ENCODE results near the gene CRIP3.

Gene CRIP3

DNA sequence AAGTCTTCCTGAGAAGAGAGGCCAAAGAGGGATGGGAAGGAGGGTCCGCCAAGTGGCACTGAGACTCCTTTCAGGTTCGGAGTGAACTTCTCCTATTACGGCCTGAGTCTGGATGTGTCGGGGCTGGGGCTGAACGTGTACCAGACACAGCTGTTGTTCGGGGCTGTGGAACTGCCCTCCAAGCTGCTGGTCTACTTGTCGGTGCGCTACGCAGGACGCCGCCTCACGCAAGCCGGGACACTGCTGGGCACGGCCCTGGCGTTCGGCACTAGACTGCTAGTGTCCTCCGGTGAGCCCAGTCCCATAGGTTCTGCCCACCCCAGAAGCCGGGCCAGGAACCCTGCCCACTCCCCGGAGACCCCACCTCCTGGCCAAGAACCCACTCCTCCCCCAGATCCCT is 6.5 kb downstream of the CRIP3 start:
- TF ChIP-seq, protein P1, sequence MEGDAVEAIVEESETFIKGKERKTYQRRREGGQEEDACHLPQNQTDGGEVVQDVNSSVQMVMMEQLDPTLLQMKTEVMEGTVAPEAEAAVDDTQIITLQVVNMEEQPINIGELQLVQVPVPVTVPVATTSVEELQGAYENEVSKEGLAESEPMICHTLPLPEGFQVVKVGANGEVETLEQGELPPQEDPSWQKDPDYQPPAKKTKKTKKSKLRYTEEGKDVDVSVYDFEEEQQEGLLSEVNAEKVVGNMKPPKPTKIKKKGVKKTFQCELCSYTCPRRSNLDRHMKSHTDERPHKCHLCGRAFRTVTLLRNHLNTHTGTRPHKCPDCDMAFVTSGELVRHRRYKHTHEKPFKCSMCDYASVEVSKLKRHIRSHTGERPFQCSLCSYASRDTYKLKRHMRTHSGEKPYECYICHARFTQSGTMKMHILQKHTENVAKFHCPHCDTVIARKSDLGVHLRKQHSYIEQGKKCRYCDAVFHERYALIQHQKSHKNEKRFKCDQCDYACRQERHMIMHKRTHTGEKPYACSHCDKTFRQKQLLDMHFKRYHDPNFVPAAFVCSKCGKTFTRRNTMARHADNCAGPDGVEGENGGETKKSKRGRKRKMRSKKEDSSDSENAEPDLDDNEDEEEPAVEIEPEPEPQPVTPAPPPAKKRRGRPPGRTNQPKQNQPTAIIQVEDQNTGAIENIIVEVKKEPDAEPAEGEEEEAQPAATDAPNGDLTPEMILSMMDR (IDR thresholded peaks at IDR 0.05; ENCODE audit: low read depth, low read length) = no peak
- DNase-seq (ENCODE audit: low read depth, low spot score) = no peak
- in situ Hi-C loops (cut with HindIII; ENCODE audit: low sequenced_read_pairs) = no loop called here
- H3K4me3 ChIP-seq (ENCODE audit: low read depth, low read length) = no peak overlapping the region

DNA sequence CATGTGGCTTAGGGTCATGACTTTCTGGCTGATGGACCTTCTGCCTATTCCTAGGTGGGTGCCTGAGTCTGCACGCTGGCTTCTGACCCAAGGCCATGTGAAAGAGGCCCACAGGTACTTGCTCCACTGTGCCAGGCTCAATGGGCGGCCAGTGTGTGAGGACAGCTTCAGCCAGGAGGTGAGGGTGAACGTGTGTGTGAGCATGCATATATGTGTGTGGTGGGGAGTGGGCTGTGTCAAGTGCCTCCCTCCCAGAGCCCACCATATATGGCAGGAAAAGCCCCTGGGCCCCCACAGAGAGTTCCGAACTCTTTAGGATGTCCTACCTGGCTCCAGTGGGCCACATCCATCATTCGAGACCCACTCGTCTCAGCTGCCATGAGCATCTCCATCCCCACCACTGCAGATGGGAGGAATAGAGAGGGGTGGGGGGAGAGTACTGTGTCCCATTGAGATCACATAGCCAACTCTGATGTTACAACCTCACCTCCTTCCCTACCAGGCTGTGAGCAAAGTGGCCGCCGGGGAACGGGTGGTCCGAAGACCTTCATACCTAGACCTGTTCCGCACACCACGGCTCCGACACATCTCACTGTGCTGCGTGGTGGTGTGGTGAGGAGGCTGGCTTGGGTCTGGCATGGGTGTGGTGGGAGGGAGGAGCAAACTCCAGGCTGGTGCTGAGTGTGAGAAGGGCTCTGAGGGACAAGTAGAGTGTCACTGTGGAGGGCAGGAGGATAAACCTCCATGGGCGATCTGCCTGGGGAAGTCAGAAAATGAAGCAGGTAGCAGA is 7.3 kb downstream of the CRIP3 start:
- no peak overlapping the region for H3K4me3 ChIP-seq (ENCODE audit: low read depth, low read length)
- DNase-seq (ENCODE audit: low read depth, low spot score) = no peak
- in situ Hi-C loops (cut with HindIII; ENCODE audit: low sequenced_read_pairs) = no loop called here
- TF ChIP-seq, protein P1 (IDR thresholded peaks at IDR 0.05; ENCODE audit: low read depth, low read length) = no peak

DNA sequence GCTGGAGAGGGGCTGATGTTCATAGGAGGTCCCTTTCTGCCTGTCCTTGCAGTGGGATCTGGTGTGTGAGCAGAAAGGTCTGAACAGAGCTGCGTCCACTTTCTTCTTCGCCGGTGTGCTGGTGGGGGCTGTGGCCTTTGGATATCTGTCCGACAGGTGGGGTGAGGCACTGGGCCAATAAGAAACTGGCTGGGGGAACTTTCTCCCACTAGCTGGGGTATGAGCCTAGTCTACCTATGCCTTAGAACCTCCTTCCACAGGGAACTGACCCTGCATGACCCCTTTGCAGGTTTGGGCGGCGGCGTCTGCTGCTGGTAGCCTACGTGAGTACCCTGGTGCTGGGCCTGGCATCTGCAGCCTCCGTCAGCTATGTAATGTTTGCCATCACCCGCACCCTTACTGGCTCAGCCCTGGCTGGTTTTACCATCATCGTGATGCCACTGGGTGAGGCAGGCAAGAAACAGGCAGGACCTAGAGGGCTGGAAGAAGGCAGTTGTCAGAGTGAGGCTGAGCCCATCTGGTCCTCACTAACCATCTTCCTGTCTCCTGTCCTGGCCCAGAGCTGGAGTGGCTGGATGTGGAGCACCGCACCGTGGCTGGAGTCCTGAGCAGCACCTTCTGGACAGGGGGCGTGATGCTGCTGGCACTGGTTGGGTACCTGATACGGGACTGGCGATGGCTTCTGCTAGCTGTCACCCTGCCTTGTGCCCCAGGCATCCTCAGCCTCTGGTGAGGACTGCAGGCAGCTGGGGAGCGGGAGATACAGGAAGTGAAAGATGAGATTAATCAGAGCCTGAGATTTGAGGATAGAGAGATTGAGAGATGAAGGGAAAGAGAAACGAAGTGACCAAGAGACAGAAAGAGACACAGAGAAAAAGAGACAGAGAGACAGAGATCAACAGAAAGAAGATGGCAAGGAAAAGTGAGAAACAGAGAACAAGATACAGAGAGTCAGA is 9.0 kb downstream of the CRIP3 start:
- H3K4me3 ChIP-seq (ENCODE audit: low read depth, low read length) = no peak overlapping the region
- TF ChIP-seq, protein P1 (IDR thresholded peaks at IDR 0.05; ENCODE audit: low read depth, low read length) = no peak
- DNase-seq (ENCODE audit: low read depth, low spot score) = no peak
- in situ Hi-C loops (cut with HindIII; ENCODE audit: low sequenced_read_pairs) = no loop called here

DNA sequence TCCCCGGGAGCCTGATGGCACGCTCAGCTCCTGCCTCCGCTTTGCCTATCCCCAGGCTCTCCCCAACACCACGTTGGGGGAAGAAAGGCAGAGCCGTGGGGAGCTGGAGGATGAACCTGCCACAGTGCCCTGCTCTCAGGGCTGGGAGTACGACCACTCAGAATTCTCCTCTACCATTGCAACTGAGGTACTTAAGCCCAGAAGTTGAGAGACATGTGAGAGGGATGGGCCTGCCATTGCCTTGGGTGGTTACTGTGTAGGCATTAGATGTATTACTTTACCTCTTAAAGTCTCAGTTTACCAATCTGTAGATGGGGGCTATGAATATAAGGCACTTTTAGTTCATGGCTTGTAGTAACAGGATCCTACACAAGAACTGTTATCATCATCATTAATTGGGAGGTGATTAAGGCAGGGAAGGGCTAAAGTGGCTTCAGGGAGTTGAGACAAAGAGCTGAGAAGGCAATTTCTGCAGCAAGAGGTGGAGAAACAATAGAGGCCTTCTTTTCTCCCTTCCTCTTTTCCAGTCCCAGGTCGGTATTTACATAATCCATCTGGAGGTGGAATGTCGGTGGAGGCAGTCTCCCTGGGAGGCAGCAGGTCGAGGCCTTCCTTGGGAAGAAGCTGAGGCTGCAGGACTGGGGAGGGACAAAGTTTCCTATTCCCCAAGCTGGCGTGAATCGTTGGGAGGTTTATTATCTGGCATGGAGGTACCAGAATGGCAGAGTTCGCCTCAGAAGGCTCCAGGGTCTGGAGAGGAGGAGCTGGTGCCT is 9.9 kb downstream of the CRIP3 start:
- DNase-seq (ENCODE audit: low read depth, low spot score) = no peak
- TF ChIP-seq, protein P1 (IDR thresholded peaks at IDR 0.05; ENCODE audit: low read depth, low read length) = no peak
- in situ Hi-C loops (cut with HindIII; ENCODE audit: low sequenced_read_pairs) = no loop called here

DNA sequence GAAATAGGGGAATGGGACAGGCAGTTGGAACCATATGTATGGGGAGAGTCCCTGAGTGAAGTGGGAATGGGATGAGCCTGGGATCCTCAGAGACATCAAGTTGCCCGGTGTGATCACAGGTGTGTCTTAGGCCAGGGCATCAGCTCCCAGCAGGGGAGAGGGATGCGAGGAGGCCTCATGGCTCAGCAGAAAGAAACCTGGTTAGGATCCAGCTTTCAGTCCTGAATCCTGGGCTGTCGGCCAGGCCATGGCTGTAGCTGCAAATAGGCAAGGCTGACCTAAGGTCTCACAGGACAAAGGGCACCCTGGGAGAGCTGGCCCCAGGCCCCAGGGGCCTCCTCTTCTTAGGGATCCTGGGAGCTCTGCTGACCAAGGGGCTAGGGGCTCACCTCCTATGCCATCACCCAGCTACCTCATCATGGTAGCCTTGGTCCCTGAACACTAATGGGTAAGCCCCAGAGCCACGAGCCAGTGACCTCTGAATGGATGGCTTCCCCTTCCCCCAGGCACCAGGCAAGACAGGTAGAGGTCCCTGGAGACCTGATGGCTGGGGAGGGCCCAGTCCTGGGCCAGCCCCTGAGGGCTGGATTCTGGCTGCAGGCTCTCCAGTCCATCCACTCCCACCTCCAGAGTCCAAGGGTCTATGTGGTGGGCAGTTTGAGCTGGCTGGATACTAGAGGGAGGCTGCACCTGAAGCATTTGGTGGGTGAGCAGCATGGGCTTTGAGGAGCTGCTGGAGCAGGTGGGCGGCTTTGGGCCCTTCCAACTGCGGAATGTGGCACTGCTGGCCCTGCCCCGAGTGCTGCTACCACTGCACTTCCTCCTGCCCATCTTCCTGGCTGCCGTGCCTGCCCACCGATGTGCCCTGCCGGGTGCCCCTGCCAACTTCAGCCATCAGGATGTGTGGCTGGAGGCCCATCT is 10.7 kb downstream of the CRIP3 start, which contains the start of gene SLC22A7:
Gene SLC22A7 (plus strand): TSS at position 617 of the 921 bp plus-strand sequence. CDS start 99 bp downstream, at position 716.
- TF ChIP-seq, protein P1 (IDR thresholded peaks at IDR 0.05; ENCODE audit: low read depth, low read length) = no peak
- H3K4me3 ChIP-seq (ENCODE audit: low read depth, low read length) = no peak within 1 kb of the TSS
- no peak for DNase-seq (ENCODE audit: low read depth, low spot score)
- in situ Hi-C loops (cut with HindIII; ENCODE audit: low sequenced_read_pairs) = no loop called here

More for the DNA sequence above, 9.9 kb downstream of the CRIP3 start:
- H3K4me3 ChIP-seq (ENCODE audit: low read depth, low read length) = no peak overlapping the region

All from astrocyte of the spinal cord (primary cell).